ENCODE data around the gene CCT8L2.

- TF ChIP-seq CTCF (IDR thresholded peaks at IDR 0.05; ENCODE audit: low read depth, low read length) (no peak), EZH2phosphoT487 (IDR thresholded peaks at IDR 0.05; ENCODE audit: low read depth) (no peak)
Measured at GRCh38 chr22:16601437-16602223, 9.0 kb upstream of the CCT8L2 start.
